HG02840 (cell line): ENCODE data around the gene DEUP1.

Experiments used
- ATAC-seq: cut with Tn5 transposase; IDR thresholded peaks from one replicate; pipeline ENCODE4 v1.9.1; 2021; ENCODE audit warnings: mild to moderate bottlenecking, moderate library complexity, moderate number of reproducible peaks; ENCODE audit not compliant: unreplicated experiment, low FRiP score

The DEUP1 gene

DNA sequence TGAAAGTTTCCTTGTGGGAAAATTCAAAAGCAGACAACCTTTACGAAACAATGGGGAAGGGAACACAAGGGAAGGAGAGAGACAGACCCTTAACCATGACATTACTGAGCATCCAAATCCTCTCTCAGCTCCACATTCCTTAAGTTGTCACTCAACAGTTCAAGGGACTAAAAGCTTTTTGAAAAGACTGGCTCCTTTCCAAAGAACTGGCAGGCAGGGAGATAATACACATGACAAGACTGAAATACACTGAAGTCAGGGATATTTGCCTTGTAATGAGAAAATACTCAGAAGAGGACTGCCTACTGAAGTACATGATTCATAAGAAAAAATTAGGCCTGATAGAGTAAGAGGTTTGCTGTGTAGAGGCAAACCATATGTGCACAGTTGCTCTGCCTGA is 143.6 kb downstream of the DEUP1 start:
- no peak for ATAC-seq

DNA sequence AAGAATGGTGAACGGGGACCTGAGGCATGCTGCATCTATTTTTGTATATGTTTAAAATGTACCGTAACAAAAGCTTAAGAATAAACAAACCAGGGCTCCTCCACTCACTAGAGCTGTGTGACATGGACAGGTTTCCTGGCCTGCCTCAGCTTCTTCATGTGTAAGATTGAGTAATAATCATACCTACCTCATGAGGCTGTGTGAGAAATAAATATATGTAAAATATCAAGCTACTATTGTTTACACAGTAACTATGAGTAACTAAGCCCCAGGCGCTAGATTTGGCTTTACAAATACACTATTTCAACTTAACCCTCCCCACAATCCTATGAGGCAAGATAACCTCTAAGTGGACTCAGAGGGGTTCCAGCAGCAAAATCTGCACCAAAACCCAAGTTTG is 146.3 kb downstream of the DEUP1 start:
- no peak for ATAC-seq

DNA sequence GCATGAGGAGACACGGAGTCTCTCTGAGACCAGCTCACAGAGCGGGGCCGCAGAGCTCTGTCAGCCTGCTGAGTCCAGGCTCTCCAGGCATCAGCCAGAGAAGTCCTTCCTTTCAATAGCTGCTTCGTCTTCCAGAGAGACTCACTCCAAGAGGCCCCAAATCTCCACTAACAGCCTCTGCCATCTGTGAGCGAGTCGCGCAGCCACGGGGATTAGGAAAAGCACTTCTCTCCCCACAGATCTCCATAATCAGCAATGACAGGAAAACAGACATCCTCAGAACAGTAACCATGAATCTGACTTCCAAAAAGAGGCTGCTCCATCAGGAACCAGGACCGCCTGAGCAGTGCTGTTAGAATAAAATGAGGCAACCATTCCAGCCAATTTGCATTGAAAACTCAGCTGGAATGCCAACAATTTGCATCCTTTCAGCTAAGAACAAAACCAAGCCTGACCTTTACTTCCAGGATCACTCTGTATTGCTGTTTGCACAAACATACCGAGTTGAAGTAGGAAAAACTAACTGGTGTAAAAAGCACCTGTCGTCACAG is 147.2 kb downstream of the DEUP1 start:
- no peak for ATAC-seq

DNA sequence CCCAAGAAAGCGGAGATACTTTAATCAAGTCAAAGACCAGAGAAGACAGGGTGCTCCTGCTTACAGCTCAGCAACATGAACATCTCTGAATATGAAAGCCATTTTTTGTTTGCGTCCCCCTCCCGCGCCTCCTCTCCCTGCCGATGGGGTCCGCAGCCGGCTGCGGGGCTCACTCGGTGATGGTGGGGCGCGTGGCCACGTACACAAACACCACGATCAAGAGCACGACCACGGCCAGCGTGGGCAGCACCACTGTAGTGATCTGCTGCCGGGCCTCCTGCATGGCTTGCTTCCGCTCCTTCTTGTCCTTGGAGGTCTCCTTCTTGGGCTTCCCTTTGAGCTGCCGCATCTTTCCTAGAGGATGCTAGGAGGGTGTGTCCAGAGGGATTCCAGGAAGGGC is 148.3 kb downstream of the DEUP1 start:
- no peak for ATAC-seq

DNA sequence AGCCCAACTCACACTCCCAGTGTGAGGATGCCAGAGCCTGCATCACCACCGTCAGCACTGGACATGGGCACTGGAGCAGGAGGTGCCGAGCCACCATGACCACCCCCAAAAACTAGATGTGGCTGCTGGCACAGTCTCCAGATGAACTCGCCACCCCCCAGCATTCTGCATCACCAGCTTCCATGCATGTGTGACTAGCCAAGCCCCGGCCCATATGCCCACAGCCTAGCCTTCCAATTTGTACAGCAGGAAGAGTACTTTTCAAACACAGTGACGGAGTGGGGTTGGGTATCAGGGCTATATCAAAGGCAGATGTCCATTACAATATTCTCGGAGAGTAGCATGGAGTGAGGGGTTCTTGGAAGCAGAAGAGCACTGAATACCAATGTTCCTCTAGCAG is 149.7 kb downstream of the DEUP1 start:
- ATAC-seq: no peak

DNA sequence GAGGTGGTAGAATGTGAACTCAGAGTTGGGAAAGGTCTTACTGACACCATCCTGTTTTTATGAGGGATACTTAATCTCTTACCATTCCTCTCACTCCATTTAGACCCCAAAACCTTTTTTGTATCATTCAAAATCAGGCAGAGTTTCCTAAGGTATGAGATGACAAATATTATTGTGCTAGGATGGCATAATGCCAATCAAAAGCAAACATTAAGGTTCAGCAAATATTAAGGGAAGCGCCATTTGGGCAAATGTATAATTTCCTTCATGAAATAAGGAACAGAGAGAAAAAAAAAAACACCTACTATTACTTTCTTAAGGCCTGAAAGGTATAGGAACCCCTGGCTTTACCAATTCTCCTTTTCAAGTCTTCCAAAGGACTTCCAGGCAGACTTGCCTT is 150.2 kb downstream of the DEUP1 start:
- ATAC-seq: no peak

DNA sequence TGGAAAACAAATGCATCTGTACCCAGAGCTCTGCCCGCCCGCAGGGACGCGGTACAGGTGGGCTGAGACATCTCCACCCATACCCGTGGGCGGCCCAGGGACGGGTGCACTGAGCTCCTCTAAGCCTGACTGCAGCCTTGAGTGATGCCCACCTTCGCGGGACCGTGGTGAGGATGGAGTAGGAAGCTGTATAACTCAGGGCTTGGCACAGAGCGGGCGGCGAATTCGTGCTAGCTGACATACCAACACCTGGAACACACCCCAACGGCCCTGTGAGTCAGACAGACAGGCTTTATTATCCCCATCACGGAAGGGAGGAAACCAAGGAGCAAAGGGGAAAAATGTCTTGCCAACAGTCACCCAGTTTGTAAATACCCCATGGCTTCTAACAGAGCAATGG is 150.7 kb downstream of the DEUP1 start:
- ATAC-seq: no peak

DNA sequence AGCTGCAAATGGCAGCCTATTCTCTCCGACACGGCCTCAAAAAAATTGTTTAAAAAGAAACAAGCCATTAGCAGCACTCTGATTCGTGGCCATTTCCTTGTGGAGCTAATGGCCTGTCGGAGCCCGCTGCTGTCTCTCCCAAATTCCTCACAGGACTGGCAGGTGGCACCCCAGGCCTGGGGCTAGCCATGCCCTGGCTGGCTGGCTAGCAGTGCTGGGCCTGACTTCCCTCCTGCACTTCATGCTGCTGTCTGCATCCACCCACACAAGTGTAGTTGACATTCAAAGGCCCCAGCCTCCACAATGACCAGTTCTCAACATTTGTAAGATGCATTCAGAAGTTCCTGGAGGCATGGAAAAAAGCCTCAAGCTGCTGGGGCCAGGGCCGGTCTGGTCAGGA is 151.2 kb downstream of the DEUP1 start:
- no peak for ATAC-seq

DNA sequence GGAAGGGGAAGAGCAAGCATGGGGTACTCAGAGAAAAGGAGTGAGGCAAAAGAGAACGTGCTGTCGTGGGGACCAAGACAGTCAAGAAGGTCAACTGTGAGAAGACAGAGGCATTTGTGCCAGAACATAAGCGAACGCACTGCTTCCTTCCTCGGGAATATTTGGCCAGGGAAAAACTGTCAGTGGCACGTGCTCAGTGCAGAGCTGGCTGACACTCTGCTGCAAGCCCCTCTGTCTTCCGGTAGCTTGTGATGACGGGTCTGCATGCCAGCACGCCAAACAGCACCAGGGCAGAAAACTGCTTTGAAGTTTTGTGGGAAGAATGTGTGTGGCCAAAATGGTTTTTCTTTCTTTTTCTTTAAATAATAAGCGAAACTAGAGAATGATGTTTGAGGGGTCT is 152.0 kb downstream of the DEUP1 start:
- ATAC-seq: no peak

DNA sequence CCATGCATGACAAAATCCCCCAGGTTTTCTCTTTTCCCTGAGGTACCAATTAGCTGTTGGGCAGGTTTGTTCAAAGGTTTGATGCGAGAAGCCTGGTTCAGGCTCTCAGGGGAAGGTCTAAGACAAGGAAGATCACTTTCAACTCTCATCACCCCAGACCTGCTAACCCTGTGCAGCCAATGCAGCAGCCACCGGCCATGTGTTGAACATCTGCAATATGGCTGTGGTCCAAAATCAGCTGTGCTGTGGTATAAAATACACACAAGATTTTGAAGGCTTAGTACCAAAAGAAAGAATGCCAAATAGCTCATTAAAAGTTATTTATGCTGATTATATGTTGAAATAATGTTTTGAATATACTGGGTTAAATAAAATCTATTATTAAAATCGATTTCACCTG is 154.2 kb downstream of the DEUP1 start:
- no peak for ATAC-seq

DNA sequence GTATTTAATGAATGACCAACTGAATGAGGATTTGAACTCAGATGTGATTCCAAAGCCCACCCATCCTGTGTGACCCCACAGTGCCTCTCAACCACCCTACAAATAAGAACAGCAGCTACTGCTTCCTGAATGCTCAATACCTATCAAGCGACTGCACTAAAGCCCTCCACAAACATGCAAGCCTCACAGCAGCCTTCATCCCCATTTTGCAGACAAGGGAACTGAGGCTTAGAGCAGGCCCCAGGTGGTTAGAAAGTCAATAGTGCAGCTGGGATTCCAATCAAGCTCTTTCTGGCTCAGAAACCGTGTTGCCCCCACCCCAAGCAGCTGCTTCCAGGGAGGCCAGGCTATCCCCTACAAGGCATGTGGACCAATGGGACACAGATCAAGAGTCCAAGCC is 155.4 kb downstream of the DEUP1 start:
- ATAC-seq: no peak

DNA sequence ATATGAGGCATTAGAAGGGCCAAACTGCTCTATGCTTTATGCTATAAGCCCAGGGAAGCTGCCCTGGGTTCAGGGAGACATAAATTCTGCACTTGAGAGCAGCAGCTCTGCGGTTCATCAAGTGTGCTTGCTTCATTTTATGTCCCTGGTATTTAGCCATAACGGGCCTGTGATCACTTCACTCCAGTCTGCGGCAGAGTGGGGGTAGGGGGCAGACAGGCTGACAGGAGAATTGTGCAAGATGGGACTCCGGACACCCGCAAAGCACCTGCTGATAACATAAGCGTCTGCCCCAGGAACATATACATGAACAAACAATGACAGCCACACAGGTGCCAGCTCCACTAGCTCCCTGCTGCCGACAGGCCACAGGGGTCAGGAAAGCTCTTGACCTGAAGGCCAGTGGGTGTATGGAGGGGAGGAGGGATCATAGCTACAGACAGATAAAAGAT is 156.5 kb downstream of the DEUP1 start:
- ATAC-seq: no peak
